Activated CD8-positive, alpha-beta T cell treated with anti-CD3 and anti-CD28 coated beads, Interleukin-2, amount 10 ng/mL, durations not matched to agents 7 days and 5 days (primary cell): ENCODE data around the gene MTMR12. TPM values are rescaled to one million over a fixed set of nuclear protein-coding genes. Genes with fewer than 3 reads are reported as not detected.

Experiments used
- ATAC-seq: fragments of 150-1000 bp; cut with Tn5 transposase; one replicate; pipeline ENCODE4 v1.10.0; 2021; ENCODE audit warnings: moderate library complexity
- CTCF ChIA-PET: fragments of 350-600 bp; sonication (Branson Sonifier 250); formaldehyde crosslinking; loops from one replicate; lab custom pipeline; 2021; ENCODE audit warnings: antibody characterized with exemption; lab: Charles Lee
- POLR2A ChIA-PET: fragments of 350-600 bp; sonication (Branson Sonifier 250); formaldehyde crosslinking; loops from one replicate; lab custom pipeline; 2021; ENCODE audit warnings: antibody characterized with exemption; lab: Charles Lee
- DNase-seq: peaks from one replicate; pipeline ENCODE4 v3.0.0-alpha.2; 2020
- H3K27ac Mint-ChIP-seq: one replicate; pipeline ENCODE4 v1.8.0; 2021; ENCODE audit warnings: mild to moderate bottlenecking, mixed read lengths
- H3K27me3 Mint-ChIP-seq: one replicate; pipeline ENCODE4 v1.8.0; 2021; ENCODE audit warnings: low read depth, mixed read lengths
- H3K36me3 Mint-ChIP-seq: one replicate; pipeline ENCODE4 v1.8.0; 2021; ENCODE audit warnings: low read depth, mixed read lengths
- H3K4me1 Mint-ChIP-seq: one replicate; pipeline ENCODE4 v1.8.0; 2021; ENCODE audit warnings: low read depth, mixed read lengths
- H3K4me3 Mint-ChIP-seq: one replicate; pipeline ENCODE4 v1.8.0; 2021; ENCODE audit warnings: mild to moderate bottlenecking, mixed read lengths
- H3K9me3 Mint-ChIP-seq: one replicate; pipeline ENCODE4 v1.8.0; 2022; ENCODE audit warnings: mixed read lengths; ENCODE audit not compliant: insufficient read depth
- total RNA-seq, 2 experiments: library from RNA; stranded (reverse); gene quantifications; one replicate each; pipeline ENCODE4 v1.2.3, GENCODE V29; 2021

The MTMR12 gene
- total RNA-seq, 2 experiments from 2014 or later: 23.9 to 29.4 TPM

DNA sequence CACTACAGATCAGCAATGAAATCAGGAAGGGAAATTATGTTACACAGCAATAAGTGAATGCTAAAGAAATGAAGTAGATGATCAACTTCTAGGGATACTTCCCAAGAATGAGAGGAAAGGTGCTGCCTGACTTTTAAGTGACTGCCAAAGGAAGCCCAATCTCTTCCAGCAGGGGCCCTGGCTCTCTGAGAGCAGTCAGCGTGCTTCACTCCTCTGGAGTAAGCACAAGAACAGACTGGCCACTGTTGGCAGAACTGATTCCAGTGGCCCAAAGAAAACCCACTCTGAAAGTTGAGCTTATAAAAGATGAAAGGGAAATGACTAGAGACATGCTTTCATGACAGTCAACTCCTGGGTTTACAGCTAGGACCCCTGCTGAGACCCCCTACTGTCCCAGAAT lies 41.8 kb downstream of the MTMR12 start:
- CTCF ChIA-PET: interaction anchor here (0.8 to 1.2 kb wide), 2 partner anchors 39 to 58 kb away, joined by 3 to 4 read pairs; no protein-coding TSS in a partner anchor
- no peak overlapping the region for H3K4me3 Mint-ChIP-seq
- DNase-seq (no peak), ATAC-seq (no peak)
- peaks cover 6% of the 10 kb centered on the region for H3K4me1 Mint-ChIP-seq
- POLR2A ChIA-PET: interaction anchor here (1.5 kb wide), 1 partner anchor 36 kb away, joined by 5 read pairs; no protein-coding TSS in a partner anchor
- H3K27ac Mint-ChIP-seq: no peak overlapping the region
- no peaks in the 10 kb centered on the region for H3K9me3 Mint-ChIP-seq
- H3K27me3 Mint-ChIP-seq: no peaks in the 10 kb centered on the region
- H3K36me3 Mint-ChIP-seq: peaks cover 44% of the 10 kb centered on the region

- no peak for DNase-seq
- H3K36me3 Mint-ChIP-seq: peaks cover 50% of the 10 kb centered on the region
- H3K27me3 Mint-ChIP-seq: no peaks in the 10 kb centered on the region
- no peak overlapping the region for H3K27ac Mint-ChIP-seq
- ChIA-PET POLR2A (interaction anchor here (1.5 kb wide), 1 partner anchor 37 kb away, joined by 5 read pairs; no protein-coding TSS in a partner anchor), CTCF (interaction anchor here (0.8 kb wide), 1 partner anchor 38 kb away, joined by 3 read pairs; no protein-coding TSS in a partner anchor)
- H3K4me3 Mint-ChIP-seq: no peak overlapping the region
- no peak for ATAC-seq
- peaks cover 2% of the 10 kb centered on the region for H3K4me1 Mint-ChIP-seq
- no peaks in the 10 kb centered on the region for H3K9me3 Mint-ChIP-seq
Measured at GRCh38 chr5:32270178-32270577, 42.6 kb downstream of the MTMR12 start.

GRCh38 chr5:32265902-32266301 lies 46.8 kb downstream of the MTMR12 start:
- H3K9me3 Mint-ChIP-seq: no peaks in the 10 kb centered on the region
- no peak for DNase-seq
- no peak overlapping the region for H3K4me3 Mint-ChIP-seq
- ATAC-seq: no peak
- H3K27ac Mint-ChIP-seq: no peak overlapping the region
- POLR2A ChIA-PET: no interaction called here
- peaks cover 9% of the 10 kb centered on the region for H3K4me1 Mint-ChIP-seq
- CTCF ChIA-PET: no interaction called here
- H3K36me3 Mint-ChIP-seq: peaks cover 69% of the 10 kb centered on the region
- H3K27me3 Mint-ChIP-seq: no peaks in the 10 kb centered on the region

DNA sequence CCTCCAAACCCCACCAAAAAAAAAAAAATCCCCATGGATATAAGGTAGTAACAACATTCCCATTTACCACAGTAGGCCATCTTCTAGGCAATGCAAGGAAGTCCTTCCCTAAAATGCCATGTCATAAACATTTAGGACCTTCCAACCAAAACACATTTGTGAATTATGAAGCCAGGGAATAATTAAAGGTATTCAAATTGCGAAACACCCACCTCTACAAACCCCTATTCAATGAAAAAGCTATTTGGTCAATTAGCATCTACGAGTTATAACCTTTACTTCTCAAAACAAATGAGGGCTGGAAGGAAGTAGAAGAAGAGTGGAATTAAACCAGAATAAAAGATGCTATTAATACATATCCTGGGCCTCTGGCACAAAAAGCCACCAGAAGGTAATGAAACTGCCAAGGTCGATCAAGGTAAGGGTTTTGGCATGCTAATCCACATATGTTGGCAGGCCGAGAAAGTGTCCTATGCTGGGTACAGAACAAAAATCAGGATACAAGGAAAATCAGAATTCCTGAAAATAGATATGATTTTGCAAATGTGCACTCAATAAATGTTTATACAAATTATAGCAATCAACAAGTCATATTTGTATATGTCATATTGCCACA lies 47.7 kb downstream of the MTMR12 start:
- POLR2A ChIA-PET: no interaction called here
- CTCF ChIA-PET: no interaction called here
- no peak overlapping the region for H3K4me3 Mint-ChIP-seq
- H3K27ac Mint-ChIP-seq: no peak overlapping the region
- H3K27me3 Mint-ChIP-seq: no peaks in the 10 kb centered on the region
- peaks cover 65% of the 10 kb centered on the region for H3K36me3 Mint-ChIP-seq
- no peak for DNase-seq
- H3K9me3 Mint-ChIP-seq: no peaks in the 10 kb centered on the region
- ATAC-seq: no peak
- H3K4me1 Mint-ChIP-seq: peaks cover 15% of the 10 kb centered on the region

DNA sequence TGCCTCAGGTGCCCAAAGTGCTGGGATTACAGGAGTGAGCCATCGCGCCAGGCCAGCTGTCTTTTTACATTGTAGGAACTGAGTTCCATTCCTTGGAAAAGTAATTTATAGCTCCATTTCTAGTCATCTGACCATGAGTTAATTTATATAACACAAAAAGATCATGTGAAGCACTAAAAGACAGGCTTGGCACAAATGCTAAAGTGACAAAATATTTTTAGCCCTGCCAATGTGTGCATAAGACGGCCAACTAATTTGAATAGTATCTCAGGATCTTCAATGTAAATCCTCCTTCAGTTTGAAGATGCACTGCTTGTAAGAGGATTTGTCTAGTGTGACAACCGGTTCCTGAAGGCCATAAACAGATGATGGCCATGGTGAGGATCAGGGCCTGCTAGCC lies 49.1 kb downstream of the MTMR12 start:
- POLR2A ChIA-PET: no interaction called here
- Mint-ChIP-seq H3K27ac (no peak overlapping the region), H3K36me3 (peaks cover 71% of the 10 kb centered on the region), H3K4me3 (no peak overlapping the region), H3K9me3 (no peaks in the 10 kb centered on the region), H3K4me1 (peaks cover 17% of the 10 kb centered on the region), H3K27me3 (no peaks in the 10 kb centered on the region)
- ATAC-seq (no peak), DNase-seq (no peak)
- CTCF ChIA-PET: interaction anchor here (0.6 to 1.0 kb wide), 2 partner anchors 15 to 690 kb away, joined by 3 read pairs; no protein-coding TSS in a partner anchor

DNA sequence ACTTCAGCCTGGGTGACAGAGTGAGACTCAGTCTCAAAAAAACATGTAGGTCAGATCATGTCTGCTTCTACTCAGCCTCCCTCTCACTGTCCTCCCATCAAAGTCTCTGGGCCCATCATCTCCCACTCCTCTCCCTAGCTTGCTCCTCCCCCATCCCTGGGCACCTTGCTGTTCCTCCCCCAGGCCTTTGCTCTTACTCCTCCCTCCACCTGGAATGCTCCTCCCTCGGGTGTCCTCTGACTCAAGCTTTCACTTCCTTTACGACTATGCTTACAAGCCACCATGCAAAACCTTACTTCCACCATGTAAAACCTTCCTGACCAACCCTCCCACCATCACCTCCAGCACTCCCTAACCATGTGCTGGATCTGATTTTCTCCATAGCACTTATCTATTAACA lies 51.5 kb downstream of the MTMR12 start:
- H3K27ac Mint-ChIP-seq: peak overlapping the region; percentile 68
- H3K4me1 Mint-ChIP-seq: peaks cover 17% of the 10 kb centered on the region
- ATAC-seq (peak; percentile 44), DNase-seq (no peak)
- peaks cover 68% of the 10 kb centered on the region for H3K36me3 Mint-ChIP-seq
- no peaks in the 10 kb centered on the region for H3K27me3 Mint-ChIP-seq
- POLR2A ChIA-PET: interaction anchor here (0.6 kb wide), 1 partner anchor 336 kb away, joined by 4 read pairs; no protein-coding TSS in a partner anchor
- H3K4me3 Mint-ChIP-seq: no peak overlapping the region
- no peaks in the 10 kb centered on the region for H3K9me3 Mint-ChIP-seq
- CTCF ChIA-PET: interaction anchor here (1.4 kb wide), 1 partner anchor 68 kb away, joined by 4 read pairs; no protein-coding TSS in a partner anchor

DNA sequence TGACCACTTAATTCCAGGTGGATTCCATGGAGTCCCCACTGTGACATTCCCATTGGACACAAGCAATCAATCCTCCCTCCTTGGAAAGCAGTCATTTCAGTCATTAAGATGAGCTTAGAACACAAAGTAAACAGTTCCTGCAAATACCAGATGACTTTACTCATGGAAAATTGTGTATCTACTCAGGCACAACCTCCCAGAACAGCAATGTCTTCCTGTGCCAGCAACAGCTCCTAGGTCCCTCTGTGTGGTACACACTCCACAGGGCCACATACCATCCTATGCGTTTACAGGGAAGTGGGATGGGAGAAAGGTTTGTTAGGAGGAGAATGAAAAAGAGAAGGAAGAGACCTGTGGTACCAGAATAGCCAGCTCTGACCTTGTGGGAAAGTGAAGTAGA lies 53.7 kb downstream of the MTMR12 start:
- no peak overlapping the region for H3K4me3 Mint-ChIP-seq
- ChIA-PET CTCF (interaction anchor here (0.6 to 2.9 kb wide), 3 partner anchors 15 to 71 kb away, joined by 3 to 11 read pairs (median 4); no protein-coding TSS in a partner anchor), POLR2A (no interaction called here)
- H3K36me3 Mint-ChIP-seq: peaks cover 65% of the 10 kb centered on the region
- H3K27ac Mint-ChIP-seq: no peak overlapping the region
- H3K27me3 Mint-ChIP-seq: no peaks in the 10 kb centered on the region
- ATAC-seq: no peak
- H3K4me1 Mint-ChIP-seq: peaks cover 17% of the 10 kb centered on the region
- no peaks in the 10 kb centered on the region for H3K9me3 Mint-ChIP-seq
- DNase-seq: no peak

GRCh38 chr5:32258424-32258823 lies 54.3 kb downstream of the MTMR12 start:
- Mint-ChIP-seq H3K9me3 (no peaks in the 10 kb centered on the region), H3K36me3 (peaks cover 61% of the 10 kb centered on the region), H3K4me1 (peaks cover 17% of the 10 kb centered on the region), H3K4me3 (no peak overlapping the region), H3K27me3 (no peaks in the 10 kb centered on the region), H3K27ac (peak overlapping the region; percentile 14)
- CTCF ChIA-PET: interaction anchor here (2.4 to 2.9 kb wide), 2 partner anchors 26 to 71 kb away, joined by 7 to 11 read pairs; no protein-coding TSS in a partner anchor
- DNase-seq: no peak
- ATAC-seq: no peak
- POLR2A ChIA-PET: no interaction called here

DNA sequence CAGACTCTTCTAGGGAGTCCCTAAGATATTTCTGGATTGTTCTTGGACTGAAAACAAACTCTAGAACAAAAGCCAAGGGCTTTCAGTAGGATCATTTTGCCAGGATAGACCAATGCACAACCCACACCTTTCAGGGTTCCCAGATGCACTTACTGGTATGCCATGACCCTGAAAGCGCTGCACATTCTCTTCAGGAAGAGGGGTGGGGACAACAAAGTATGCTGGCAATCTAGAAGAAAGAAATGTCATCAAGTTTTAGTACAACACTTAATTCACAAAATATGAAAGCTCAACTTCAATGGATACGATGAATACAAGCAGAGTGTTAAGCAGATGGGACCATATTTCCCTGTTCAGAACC lies 57.2 kb downstream of the MTMR12 start:
- no peak overlapping the region for H3K27ac Mint-ChIP-seq
- CTCF ChIA-PET: no interaction called here
- ATAC-seq: no peak
- POLR2A ChIA-PET: no interaction called here
- DNase-seq: no peak
- H3K9me3 Mint-ChIP-seq: no peaks in the 10 kb centered on the region
- H3K4me3 Mint-ChIP-seq: no peak overlapping the region
- H3K4me1 Mint-ChIP-seq: peaks cover 7% of the 10 kb centered on the region
- H3K27me3 Mint-ChIP-seq: no peaks in the 10 kb centered on the region
- peaks cover 44% of the 10 kb centered on the region for H3K36me3 Mint-ChIP-seq

DNA sequence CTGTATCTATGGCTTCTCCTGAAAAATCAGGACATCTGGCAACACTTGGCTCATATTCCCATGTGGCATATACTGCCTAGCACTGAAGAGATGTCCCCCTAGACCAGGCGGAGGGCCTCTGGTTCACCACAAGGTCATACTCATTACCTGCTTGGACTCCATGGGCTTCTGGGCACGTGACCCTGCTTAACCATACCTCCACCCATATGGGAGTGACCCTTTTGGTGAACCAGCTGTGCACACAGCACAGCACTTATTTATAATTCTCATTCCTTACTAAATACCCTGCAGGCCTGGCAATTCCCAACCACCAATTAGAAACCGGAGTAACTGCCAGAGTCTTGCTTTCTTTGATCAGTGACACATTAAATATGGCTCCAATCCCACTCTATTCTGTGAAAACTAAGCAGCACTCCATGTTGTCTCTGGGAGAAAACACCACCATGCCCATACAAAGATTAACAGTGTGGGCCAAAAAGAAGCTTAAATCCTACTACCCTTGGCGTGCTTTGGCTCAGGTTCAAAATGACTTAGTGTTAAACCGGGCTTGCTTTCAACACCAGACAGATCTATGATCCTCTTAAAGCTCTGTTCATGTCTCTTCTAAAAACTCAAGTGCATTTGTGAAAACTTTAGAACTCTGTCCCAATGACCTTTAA lies 57.7 kb downstream of the MTMR12 start:
- H3K4me3 Mint-ChIP-seq: no peak overlapping the region
- POLR2A ChIA-PET: no interaction called here
- ATAC-seq: no peak

GRCh38 chr5:32251871-32252458 lies 60.8 kb downstream of the MTMR12 start:
- Mint-ChIP-seq H3K4me3 (no peak overlapping the region), H3K27ac (no peak overlapping the region), H3K9me3 (no peaks in the 10 kb centered on the region), H3K4me1 (no peaks in the 10 kb centered on the region), H3K36me3 (peaks cover 39% of the 10 kb centered on the region), H3K27me3 (no peaks in the 10 kb centered on the region)
- CTCF ChIA-PET: interaction anchor here (1.6 kb wide), 1 partner anchor 20 kb away, joined by 3 read pairs; no protein-coding TSS in a partner anchor
- DNase-seq (no peak), ATAC-seq (no peak)
- POLR2A ChIA-PET: no interaction called here

More for the DNA sequence above, 57.7 kb downstream of the MTMR12 start:
- DNase-seq: no peak
- no peaks in the 10 kb centered on the region for H3K27me3 Mint-ChIP-seq
- H3K36me3 Mint-ChIP-seq: peaks cover 40% of the 10 kb centered on the region
- CTCF ChIA-PET: no interaction called here
- no peak overlapping the region for H3K27ac Mint-ChIP-seq
- no peaks in the 10 kb centered on the region for H3K9me3 Mint-ChIP-seq
- peaks cover 1% of the 10 kb centered on the region for H3K4me1 Mint-ChIP-seq
